K562 (cell line): ENCODE data around the gene GPR55. TPM values are rescaled to one million over a fixed set of nuclear protein-coding genes. Genes with fewer than 3 reads are reported as not detected.

Experiments used
- ATAC-seq: fragments of 200-7000 bp; cut with Tn5 transposase; 3 replicates; pipeline ENCODE4 v1.9.1; 2020; ENCODE audit warnings: moderate library complexity
- BruUV-seq: library from RNA; stranded (reverse); fragments of 400-500 nt; replicated peaks from 2 replicates; lab custom pipeline; 2021; lab: Mats Ljungman, UMichigan
- CTCF ChIA-PET: fragments of 300-600 bp; formaldehyde crosslinking; extraction: SDS; loops from one replicate; lab custom pipeline; 2021; ENCODE audit warnings: low intra/inter-chr PET ratio; lab: Yijun Ruan, JAX
- POLR2A ChIA-PET: fragments of 300-600, 350-650 bp; sonication (Branson Sonifier 250); formaldehyde crosslinking; extraction: SDS; loops from one replicate; lab custom pipeline; 2021; ENCODE audit warnings: antibody characterized with exemption, inconsistent platforms; lab: Yijun Ruan, JAX
- DNase-seq, 4 experiments: peaks; one replicate each; pipeline versions ENCODE4 v3.0.0 to v3.0.0-alpha.2; 2011 to 2018; ENCODE audit warnings: low spot score in 3 of 4, mixed read lengths in 3 of 4; ENCODE audit errors: extremely low read depth in 1 of 4
- FAIRE-seq: peaks from 2 replicates; lab custom pipeline; 2011; peaks lifted over from hg19 to GRCh38; lab: Jason Lieb, UNC
- H2AFZ ChIP-seq: 2 replicates; pipeline ENCODE4 v1.6.0; 2011; ENCODE audit warnings: low read depth, low read length, control low read depth, inconsistent platforms
- H3K27ac ChIP-seq: fragments of 200-600 bp; 3 replicates; pipeline ENCODE4 v1.8.0; 2011; ENCODE audit warnings: low read depth, mild to moderate bottlenecking, control low read depth, inconsistent platforms, low read length, moderate library complexity, mixed read lengths; ENCODE audit errors: extremely low read depth
- H3K27me3 ChIP-seq, 2 experiments: fragments of 300-600 bp in 1 of 2; 2 replicates in 1 of 2; 3 replicates in 1 of 2; pipeline versions ENCODE4 v1.6.0 to v1.8.0; 2011; ENCODE audit warnings: inconsistent platforms in 2 of 2, low read length in 2 of 2, mild to moderate bottlenecking in 1 of 2, mixed read lengths in 1 of 2, moderate library complexity in 1 of 2; ENCODE audit not compliant: control insufficient read depth in 2 of 2, insufficient read depth in 2 of 2
- H3K36me3 ChIP-seq: fragments of 300-600 bp; 3 replicates; pipeline ENCODE4 v1.8.0; 2011; ENCODE audit warnings: mild to moderate bottlenecking, low read length, inconsistent platforms; ENCODE audit not compliant: control insufficient read depth, insufficient read depth
- H3K4me1 ChIP-seq, 2 experiments: fragments of 200-600 bp in 1 of 2; replicated peaks in 1 of 2; 2 replicates in 1 of 2; 3 replicates in 1 of 2; pipeline versions ENCODE4 v1.5.1 to v1.8.0; 2011; ENCODE audit warnings: inconsistent platforms in 2 of 2, low read length in 2 of 2, mild to moderate bottlenecking in 1 of 2, mixed read lengths in 1 of 2, moderate library complexity in 1 of 2; ENCODE audit not compliant: control insufficient read depth in 2 of 2, insufficient read depth in 2 of 2
- H3K4me2 ChIP-seq: 2 replicates; pipeline ENCODE4 v1.6.1; 2011; ENCODE audit warnings: low read length, control low read depth, inconsistent platforms, mixed read lengths; ENCODE audit not compliant: insufficient read depth
- H3K4me3 ChIP-seq: fragments of 200-600 bp; sonication (generic), shearing (Covaris generic); 2 replicates; pipeline ENCODE4 v1.5.1; 2016; ENCODE audit warnings: control low read depth, inconsistent platforms
- H3K79me2 ChIP-seq: fragments of 200-600 bp; 3 replicates; pipeline ENCODE4 v1.8.0; 2011; ENCODE audit warnings: low read length, inconsistent platforms; ENCODE audit not compliant: control insufficient read depth, insufficient read depth
- H3K9ac ChIP-seq, 2 experiments: 2 replicates each; pipeline versions ENCODE4 v1.6.0 to v1.6.1; 2011; ENCODE audit warnings: low read depth in 2 of 2, low read length in 2 of 2, control low read depth in 1 of 2, inconsistent platforms in 1 of 2, mild to moderate bottlenecking in 1 of 2, mixed read lengths in 1 of 2; ENCODE audit not compliant: insufficient read depth in 1 of 2
- H3K9me1 ChIP-seq: one replicate; pipeline ENCODE4 v1.6.0; 2011; ENCODE audit warnings: inconsistent platforms, mild to moderate bottlenecking, low read length, moderate library complexity; ENCODE audit not compliant: control insufficient read depth, insufficient read depth
- H3K9me3 ChIP-seq: replicated peaks from 2 replicates; pipeline ENCODE4 v1.5.1; 2011; ENCODE audit warnings: low read depth, low read length, inconsistent platforms; ENCODE audit not compliant: control insufficient read depth, insufficient read depth
- H4K20me1 ChIP-seq: replicated peaks from 2 replicates; pipeline ENCODE4 v1.6.1; 2011; ENCODE audit warnings: low read length, inconsistent platforms, mixed read lengths; ENCODE audit not compliant: control insufficient read depth, insufficient read depth
- BRF2 ChIP-seq: IDR thresholded peaks from 3 replicates; pipeline ENCODE4 v1.6.1; 2011; ENCODE audit warnings: borderline replicate concordance, mild to moderate bottlenecking; ENCODE audit not compliant: insufficient read length, insufficient read depth
- CBX8 ChIP-seq: fragments of 200-600 bp; sonication (generic); IDR thresholded peaks from 2 replicates; pipeline ENCODE4 v1.6.1; 2012; ENCODE audit warnings: borderline replicate concordance, mixed run types, low read depth, mild to moderate bottlenecking, moderate library complexity, mixed read lengths, low read length, control low read depth, inconsistent platforms; ENCODE audit not compliant: poor library complexity, severe bottlenecking; ENCODE audit errors: extremely low read depth
- CREB1 ChIP-seq, 2 experiments: sonication (generic) in 1 of 2; formaldehyde crosslinking in 1 of 2; IDR thresholded peaks; 2 replicates each; pipeline versions ENCODE4 v1.6.1 to v1.8.0; 2012 to 2022; ENCODE audit warnings: inconsistent platforms in 1 of 2, mild to moderate bottlenecking in 1 of 2, missing genetic modification reagents in 1 of 2, moderate library complexity in 1 of 2
- DMBX1 ChIP-seq: fragments of 250-450 bp; sonication (Bioruptor Pico); IDR thresholded peaks from 2 replicates; pipeline ENCODE4 v1.8.0; 2022; ENCODE audit warnings: inconsistent platforms, mild to moderate bottlenecking, moderate library complexity, borderline replicate concordance
- FOXJ3 ChIP-seq: sonication (generic); formaldehyde crosslinking; IDR thresholded peaks from 2 replicates; pipeline ENCODE4 v1.4.0; 2020; ENCODE audit warnings: mild to moderate bottlenecking, missing genetic modification reagents
- KDM2B ChIP-seq: fragments of 250-450 bp; sonication (Bioruptor Pico); IDR thresholded peaks from 2 replicates; pipeline ENCODE4 v1.8.0; 2021; ENCODE audit warnings: mild to moderate bottlenecking, moderate library complexity
- RAD21 ChIP-seq, 2 experiments: fragments of 250-450 bp in 1 of 2; fragments of 450-650 bp in 1 of 2; sonication (Bioruptor Pico) in 1 of 2; formaldehyde crosslinking in 1 of 2; IDR thresholded peaks in 1 of 2; conservative IDR thresholded peaks in 1 of 2; 2 replicates each; pipeline versions ENCODE4 v1.4.0 to v1.8.0; 2020 to 2022; ENCODE audit warnings: mild to moderate bottlenecking in 2 of 2, moderate library complexity in 1 of 2
- TRIM24 ChIP-seq, 2 experiments: fragments of 450-650 bp; IDR thresholded peaks; 2 replicates each; pipeline ENCODE4 v1.6.1; 2016
- YY1 ChIP-seq, 3 experiments: IDR thresholded peaks; 2 replicates each; pipeline ENCODE4 v1.6.1; 2011; ENCODE audit warnings: low read length in 2 of 3, mild to moderate bottlenecking in 2 of 3, moderate library complexity in 2 of 3, borderline replicate concordance in 1 of 3, control low read depth in 1 of 3, low read depth in 1 of 3; ENCODE audit not compliant: insufficient read depth in 3 of 3, insufficient replicate concordance in 2 of 3, control insufficient read depth in 1 of 3, insufficient read length in 1 of 3; ENCODE audit errors: extremely low read depth in 1 of 3
- ZBTB12 ChIP-seq: fragments of 250-450 bp; sonication (Bioruptor Pico); IDR thresholded peaks from 2 replicates; pipeline ENCODE4 v1.4.0; 2020
- ZNF212 ChIP-seq: fragments of 450-650 bp; formaldehyde crosslinking; IDR thresholded peaks from 2 replicates; pipeline ENCODE4 v1.4.0; 2020; ENCODE audit warnings: mild to moderate bottlenecking
- WGBS: fragments of 100-300 bp; shearing (Covaris generic); methylation state at CpG from one replicate; pipeline ENCODE4 v1.1.6; 2016; ENCODE audit warnings: low coverage, mixed read lengths; ENCODE audit not compliant: insufficient coverage; ENCODE audit errors: missing lambda C conversion rate; 5-methylcytosine and 5-hydroxymethylcytosine counted together
- in situ Hi-C: fragments of 300-500 bp; cut with MboI; formaldehyde crosslinking; loops from 4 replicates; pipeline ENCODE4 v1.15.0; 2018; ENCODE audit warnings: inconsistent platforms, mixed read lengths
- intact Hi-C: fragments of 100-400 bp; cut with micrococcal nuclease; formaldehyde crosslinking; loops from 2 replicates; pipeline ENCODE4 v1.14.2; 2022
- polyA plus RNA-seq, 8 experiments: library from polyadenylated mRNA; depleted of rRNA in 4 of 8; stranded (reverse) in 5 of 8; unstranded in 3 of 8; fragments of >200 nt; fragmentation: Nextera tagmentation in 2 of 8; fragmentation: Illumina TruSeq in 1 of 8; extraction: Ambion mirVana in 2 of 8; extraction: Trizol in 1 of 8; gene quantifications; 2 replicates each; pipeline versions ENCODE4 v1.2.1 to v1.2.3, GENCODE V29; 2011 to 2014; ENCODE audit warnings: inconsistent platforms in 1 of 8, missing spikeins in 1 of 8
- total RNA-seq, 7 experiments: library from RNA; depleted of rRNA in 6 of 7; stranded (reverse); fragments of >200 nt in 6 of 7; fragmentation: Illumina TruSeq in 2 of 7; extraction: Trizol in 2 of 7; gene quantifications; 2 replicates each; pipeline versions ENCODE4 v1.2.1 to v1.2.3, GENCODE V29; 2011 to 2021; ENCODE audit warnings: low replicate concordance in 1 of 7

The GPR55 gene
- total and polyA plus RNA-seq, 9 of the 15 experiments (the other 6 are each of a cell fraction or from before 2014, with no cell fraction given) = 0.11 to 0.49 (median 0.27) TPM

- H3K4me2 ChIP-seq = no peak overlapping the region
- TF ChIP-seq FOXJ3 = no peak
- no peak for TF ChIP-seq KDM2B (CRISPR knock-in tag)
- TF ChIP-seq BRF2 = no peak
- peak in 1 of 3 experiments; percentile 46 for TF ChIP-seq YY1 (IDR thresholded peaks at IDR 0.05; ENCODE audit: borderline replicate concordance in 1 of 3, control insufficient read depth in 1 of 3, extremely low read depth in 1 of 3, insufficient read depth in 3 of 3, insufficient read length in 1 of 3, insufficient replicate concordance in 2 of 3, low read depth in 1 of 3, low read length in 2 of 3)
- no peak for TF ChIP-seq TRIM24 (IDR thresholded peaks at IDR 0.05)
- TF ChIP-seq CBX8 = no peak
- TF ChIP-seq DMBX1 = no peak
- no peak for TF ChIP-seq ZBTB12
- TF ChIP-seq CREB1 (IDR thresholded peaks at IDR 0.05) = no peak
- TF ChIP-seq CREB1 (CRISPR knock-in tag; IDR thresholded peaks at IDR 0.05) = no peak
- peak in 1 of 2 experiments; percentile 26; a peak in 1 of 4 replicates for TF ChIP-seq RAD21 (CRISPR knock-in tag; conservative IDR thresholded peaks at IDR 0.05 in 1 of 2, IDR thresholded peaks at IDR 0.05 in 1 of 2)
- no peak for TF ChIP-seq ZNF212 (CRISPR knock-in tag)
- TF ChIP-seq, all 486 proteins: peak for 2
- WGBS = 27% methylated on average over 7 of the region's 7 CpGs
- in situ Hi-C loops (no loop called here), intact Hi-C loops (no loop called here)
- ChIA-PET POLR2A (no interaction called here), CTCF (no interaction called here)
- no peak overlapping the region for H3K9ac ChIP-seq
- no peaks in the 10 kb centered on the region for H3K9me3 ChIP-seq
- H3K27ac ChIP-seq = no peak overlapping the region
- peaks cover 2 to 14% of the 10 kb centered on the region in 2 experiments; a peak in 4 of 5 replicates for H3K4me1 ChIP-seq
- H3K27me3 ChIP-seq = no peaks in the 10 kb centered on the region
- ATAC-seq = no peak; the same call in 2 of the 3 replicates
- BruUV-seq = no TSS peak
- H4K20me1 ChIP-seq = no peaks in the 10 kb centered on the region
- FAIRE-seq = no peak
- H3K4me3 ChIP-seq = no peak overlapping the region
- H2AFZ ChIP-seq = peak overlapping the region; percentile 77
- DNase-seq = no peak
- H3K36me3 ChIP-seq = no peaks in the 10 kb centered on the region
- H3K9me1 ChIP-seq = no peaks in the 10 kb centered on the region
- no peaks in the 10 kb centered on the region for H3K79me2 ChIP-seq
Measured at GRCh38 chr2:230881840-230882239, 43.2 kb downstream of the GPR55 start.
